OCI-LY7 (cell line): ENCODE results near the gene TP73. TPM values are rescaled to one million over a fixed set of nuclear protein-coding genes. Genes with fewer than 3 reads are reported as not detected.

Experiments
- BruUV-seq: library from RNA; stranded (reverse); fragments of 400-500 nt; replicated peaks from 2 replicates; lab custom pipeline; 2021; lab: Mats Ljungman, UMichigan
- CTCF ChIA-PET: fragments of 300-600 bp; sonication (Branson Sonifier 250); formaldehyde crosslinking; loops from one replicate; lab custom pipeline; 2022; ENCODE audit warnings: antibody characterized with exemption; ENCODE audit not compliant: unreplicated experiment; lab: Charles Lee
- POLR2A ChIA-PET: fragments of 300-600 bp; sonication (Branson Sonifier 250); formaldehyde crosslinking; loops from one replicate; lab custom pipeline; 2022; ENCODE audit warnings: antibody characterized with exemption; lab: Charles Lee
- DNase-seq: peaks from one replicate; pipeline ENCODE4 v3.0.0-alpha.2; 2015; ENCODE audit warnings: low spot score
- H2AFZ ChIP-seq: fragments of 200-600 bp; sonication (generic), shearing (Covaris generic); 2 replicates; pipeline ENCODE4 v1.6.1; 2014; ENCODE audit warnings: mild to moderate bottlenecking, antibody characterized with exemption, low read length, moderate library complexity
- H3K27ac ChIP-seq: fragments of 200-600 bp; sonication (generic); 2 replicates; pipeline ENCODE4 v1.5.1; 2014; ENCODE audit warnings: mixed run types, low read depth, mild to moderate bottlenecking, moderate library complexity, low read length, inconsistent platforms; ENCODE audit not compliant: poor library complexity, severe bottlenecking
- H3K36me3 ChIP-seq: fragments of 200-600 bp; sonication (generic); 2 replicates; pipeline ENCODE4 v1.6.1; 2014; ENCODE audit warnings: mild to moderate bottlenecking, antibody characterized with exemption, low read length, moderate library complexity, mixed read lengths; ENCODE audit not compliant: insufficient read depth
- H3K4me1 ChIP-seq: fragments of 200-600 bp; sonication (generic); 2 replicates; pipeline ENCODE4 v1.5.1; 2014; ENCODE audit warnings: mild to moderate bottlenecking, low read length; ENCODE audit not compliant: insufficient read depth, poor library complexity, severe bottlenecking
- H3K4me2 ChIP-seq: fragments of 200-600 bp; sonication (generic); 2 replicates; pipeline ENCODE4 v1.6.1; 2014; ENCODE audit warnings: mild to moderate bottlenecking, low read length
- H3K4me3 ChIP-seq: fragments of 200-600 bp; sonication (generic); 2 replicates; pipeline ENCODE4 v1.5.1; 2014; ENCODE audit warnings: mild to moderate bottlenecking, low read depth, low read length; ENCODE audit not compliant: poor library complexity, severe bottlenecking
- H3K79me2 ChIP-seq: fragments of 200-600 bp; sonication (generic); 2 replicates; pipeline ENCODE4 v1.6.1; 2016; ENCODE audit warnings: low read depth, mild to moderate bottlenecking, low read length, moderate library complexity, mixed read lengths; ENCODE audit not compliant: insufficient read depth
- H3K9me2 ChIP-seq: fragments of 200-600 bp; sonication (generic); 2 replicates; pipeline ENCODE4 v1.6.1; 2016; ENCODE audit warnings: mild to moderate bottlenecking, low read length, mixed read lengths; ENCODE audit not compliant: insufficient read depth
- H3K9me3 ChIP-seq: fragments of 200-600 bp; sonication (generic); 2 replicates; pipeline ENCODE4 v1.6.1; 2014; ENCODE audit warnings: mild to moderate bottlenecking, mixed run types, low read length, mixed read lengths
- H4K20me1 ChIP-seq: fragments of 200-600 bp; sonication (generic); 2 replicates; pipeline ENCODE4 v1.6.1; 2014; ENCODE audit warnings: mild to moderate bottlenecking, antibody characterized with exemption, low read length, moderate library complexity, mixed read lengths; ENCODE audit not compliant: insufficient read depth
- EZH2phosphoT487 ChIP-seq: fragments of 200-600 bp; sonication (generic); IDR thresholded peaks from 2 replicates; pipeline ENCODE4 v1.6.1; 2018; ENCODE audit warnings: low read depth, borderline replicate concordance, mild to moderate bottlenecking, mixed run types, antibody characterized with exemption, low read length, moderate library complexity, mixed read lengths
- intact Hi-C: fragments of 100-400 bp; cut with micrococcal nuclease; formaldehyde crosslinking; loops from one replicate; pipeline ENCODE4 v1.10.0; 2022; ENCODE audit not compliant: unreplicated experiment
- total RNA-seq, 2 experiments: library from RNA; depleted of rRNA in 1 of 2; stranded (reverse); fragments of >200 nt in 1 of 2; shearing (Covaris generic) in 1 of 2; gene quantifications; 2 replicates each; pipeline ENCODE4 v1.2.3, GENCODE V29; 2014 to 2022
- TF ChIP-seq, protein P1 (sequence below): fragments of 200-600 bp; sonication (generic); conservative IDR thresholded peaks from 2 replicates; pipeline ENCODE4 v1.5.1; 2014; ENCODE audit warnings: mild to moderate bottlenecking, antibody characterized with exemption, low read length, moderate library complexity, mixed read lengths

Gene TP73
- total RNA-seq, 2 experiments from 2014 or later = 0.48 TPM; not detected in 1

DNA sequence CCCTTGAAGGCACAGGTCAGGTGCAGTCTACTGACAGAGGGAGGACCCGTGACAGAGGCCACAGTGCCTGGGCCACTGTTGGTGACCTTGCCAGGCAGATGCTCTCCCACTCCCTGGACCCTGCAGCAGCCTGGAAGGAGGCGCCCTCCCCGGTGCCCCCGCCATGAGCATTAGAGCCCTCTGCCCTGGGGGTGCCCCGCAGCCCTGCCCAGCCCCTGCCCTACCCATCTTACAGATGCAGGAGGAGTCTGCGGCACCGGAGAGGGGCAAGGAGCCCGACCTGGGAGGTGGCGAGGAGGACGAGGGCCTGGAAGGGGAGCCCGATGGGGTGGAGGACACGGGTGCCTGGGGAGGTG, 110.5 kb downstream of the TP73 start:
- no peak overlapping the region for H3K4me3 ChIP-seq
- ChIA-PET POLR2A (no interaction called here), CTCF (no interaction called here)
- no TSS peak for BruUV-seq
- TF ChIP-seq EZH2phosphoT487 = no peak
- TF ChIP-seq, protein P1, sequence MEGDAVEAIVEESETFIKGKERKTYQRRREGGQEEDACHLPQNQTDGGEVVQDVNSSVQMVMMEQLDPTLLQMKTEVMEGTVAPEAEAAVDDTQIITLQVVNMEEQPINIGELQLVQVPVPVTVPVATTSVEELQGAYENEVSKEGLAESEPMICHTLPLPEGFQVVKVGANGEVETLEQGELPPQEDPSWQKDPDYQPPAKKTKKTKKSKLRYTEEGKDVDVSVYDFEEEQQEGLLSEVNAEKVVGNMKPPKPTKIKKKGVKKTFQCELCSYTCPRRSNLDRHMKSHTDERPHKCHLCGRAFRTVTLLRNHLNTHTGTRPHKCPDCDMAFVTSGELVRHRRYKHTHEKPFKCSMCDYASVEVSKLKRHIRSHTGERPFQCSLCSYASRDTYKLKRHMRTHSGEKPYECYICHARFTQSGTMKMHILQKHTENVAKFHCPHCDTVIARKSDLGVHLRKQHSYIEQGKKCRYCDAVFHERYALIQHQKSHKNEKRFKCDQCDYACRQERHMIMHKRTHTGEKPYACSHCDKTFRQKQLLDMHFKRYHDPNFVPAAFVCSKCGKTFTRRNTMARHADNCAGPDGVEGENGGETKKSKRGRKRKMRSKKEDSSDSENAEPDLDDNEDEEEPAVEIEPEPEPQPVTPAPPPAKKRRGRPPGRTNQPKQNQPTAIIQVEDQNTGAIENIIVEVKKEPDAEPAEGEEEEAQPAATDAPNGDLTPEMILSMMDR = no peak
- no peak for DNase-seq
- no peak overlapping the region for H3K27ac ChIP-seq
- no peaks in the 10 kb centered on the region for H4K20me1 ChIP-seq
- H3K36me3 ChIP-seq = no peaks in the 10 kb centered on the region
- no peaks in the 10 kb centered on the region for H3K9me3 ChIP-seq
- intact Hi-C loops = no loop called here
- no peaks in the 10 kb centered on the region for H3K79me2 ChIP-seq
- H2AFZ ChIP-seq = no peak overlapping the region
- H3K4me1 ChIP-seq = no peaks in the 10 kb centered on the region
- H3K4me2 ChIP-seq = no peak overlapping the region
- no peaks in the 10 kb centered on the region for H3K9me2 ChIP-seq

- POLR2A ChIA-PET = no interaction called here
- H4K20me1 ChIP-seq = no peaks in the 10 kb centered on the region
- DNase-seq = no peak
- intact Hi-C loops = no loop called here
- CTCF ChIA-PET = no interaction called here
- no peak for TF ChIP-seq EZH2phosphoT487
- TF ChIP-seq, protein P1 = no peak
- no peak overlapping the region for H3K4me3 ChIP-seq
- H3K79me2 ChIP-seq = no peaks in the 10 kb centered on the region
- H2AFZ ChIP-seq = no peak overlapping the region
- no peaks in the 10 kb centered on the region for H3K4me1 ChIP-seq
- H3K4me2 ChIP-seq = no peak overlapping the region
- no peaks in the 10 kb centered on the region for H3K36me3 ChIP-seq
- no TSS peak for BruUV-seq
- no peaks in the 10 kb centered on the region for H3K9me2 ChIP-seq
- no peaks in the 10 kb centered on the region for H3K9me3 ChIP-seq
- no peak overlapping the region for H3K27ac ChIP-seq
Observed at GRCh38 chr1:3763351-3764125, 111.2 kb downstream of the TP73 start.

DNA sequence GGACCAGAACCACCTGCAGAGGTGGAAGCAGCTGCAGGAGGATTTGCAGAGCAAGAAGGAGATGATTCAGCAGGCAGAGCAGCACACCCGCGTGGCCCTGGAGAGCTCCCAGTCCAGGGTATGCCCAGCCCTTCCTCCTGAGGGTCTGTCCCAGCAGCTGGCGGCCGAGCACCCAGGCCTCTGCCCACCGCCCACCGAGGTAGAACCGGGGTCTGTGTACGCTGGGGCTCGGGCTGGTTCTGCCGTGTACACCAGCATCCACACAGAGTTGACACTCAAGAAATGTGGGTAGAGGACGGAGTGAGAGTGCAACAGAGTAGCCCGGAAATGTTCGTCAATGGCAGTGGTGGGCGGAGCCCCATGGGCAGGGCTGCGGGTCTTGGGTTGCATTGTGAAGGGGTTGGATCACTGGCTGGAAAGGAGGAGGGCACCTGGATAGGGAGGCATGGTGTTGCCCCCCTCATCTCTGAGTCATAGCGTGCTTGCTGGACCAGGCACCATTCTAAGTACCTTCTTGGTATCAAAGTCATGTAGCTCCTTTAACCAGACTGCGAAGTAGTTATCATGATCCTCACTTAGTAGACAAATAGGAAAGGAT, 115.1 kb downstream of the TP73 start:
- DNase-seq = no peak
- CTCF ChIA-PET = no interaction called here
- no peaks in the 10 kb centered on the region for H3K79me2 ChIP-seq
- no peak overlapping the region for H3K4me3 ChIP-seq
- H3K9me2 ChIP-seq = no peaks in the 10 kb centered on the region
- H3K27ac ChIP-seq = no peak overlapping the region
- intact Hi-C loops = no loop called here
- no TSS peak for BruUV-seq
- H3K36me3 ChIP-seq = no peaks in the 10 kb centered on the region
- TF ChIP-seq EZH2phosphoT487 = no peak
- TF ChIP-seq, protein P1 = no peak
- no peaks in the 10 kb centered on the region for H3K9me3 ChIP-seq
- POLR2A ChIA-PET = interaction anchor here (0.6 to 1.2 kb wide), 2 partner anchors 15 to 52 kb away, joined by 4 to 5 read pairs; no protein-coding TSS in a partner anchor
- peaks cover 8% of the 10 kb centered on the region for H3K4me1 ChIP-seq
- H2AFZ ChIP-seq = no peak overlapping the region
- H3K4me2 ChIP-seq = no peak overlapping the region
- H4K20me1 ChIP-seq = no peaks in the 10 kb centered on the region
